Loucy (cell line): ENCODE data around the gene ARHGEF12.

Experiments used
- H2AFZ ChIP-seq: fragments of 200-600 bp; sonication (generic); 2 replicates; pipeline ENCODE4 v1.6.0; 2016; ENCODE audit warnings: antibody characterized with exemption, mild to moderate bottlenecking, low read length, moderate library complexity
- H3F3A ChIP-seq: fragments of 200-600 bp; 2 replicates; pipeline ENCODE4 v1.6.0; 2016; ENCODE audit warnings: antibody characterized with exemption, low read depth, mild to moderate bottlenecking
- H3K27me3 ChIP-seq: fragments of 200-600 bp; sonication (generic); 2 replicates; pipeline ENCODE4 v1.6.1; 2014; ENCODE audit warnings: low read length, mild to moderate bottlenecking; ENCODE audit not compliant: insufficient read depth, poor library complexity, severe bottlenecking
- H3K36me3 ChIP-seq: fragments of 200-600 bp; sonication (generic); 2 replicates; pipeline ENCODE4 v1.6.1; 2016; ENCODE audit warnings: low read length; ENCODE audit not compliant: insufficient read depth
- H3K4me1 ChIP-seq: fragments of 200-600 bp; sonication (generic); 2 replicates; pipeline ENCODE4 v1.5.1; 2014; ENCODE audit warnings: low read length, mild to moderate bottlenecking; ENCODE audit not compliant: insufficient read depth, poor library complexity, severe bottlenecking
- H3K4me2 ChIP-seq: fragments of 200-600 bp; sonication (generic); 2 replicates; pipeline ENCODE4 v1.6.0; 2014; ENCODE audit warnings: antibody characterized with exemption, low read length, low read depth, mild to moderate bottlenecking; ENCODE audit not compliant: poor library complexity, severe bottlenecking
- H3K4me3 ChIP-seq: fragments of 200-600 bp; sonication (generic); 2 replicates; pipeline ENCODE4 v1.5.1; 2014; ENCODE audit warnings: low read length, mild to moderate bottlenecking, mixed read lengths; ENCODE audit not compliant: poor library complexity, severe bottlenecking
- H3K79me2 ChIP-seq: fragments of 200-600 bp; sonication (generic); 2 replicates; pipeline ENCODE4 v1.6.1; 2014; ENCODE audit warnings: low read length; ENCODE audit not compliant: insufficient read depth
- H3K9ac ChIP-seq: fragments of 200-600 bp; sonication (generic); 2 replicates; pipeline ENCODE4 v1.6.0; 2014; ENCODE audit warnings: mild to moderate bottlenecking, low read depth, low read length, moderate library complexity; ENCODE audit not compliant: poor library complexity, severe bottlenecking
- H3K9me2 ChIP-seq: fragments of 200-600 bp; sonication (generic); replicated peaks from 2 replicates; pipeline ENCODE4 v1.6.1; 2016; ENCODE audit warnings: low read depth, low read length, mixed read lengths
- H3K9me3 ChIP-seq: fragments of 200-600 bp; sonication (generic); 2 replicates; pipeline ENCODE4 v1.6.1; 2014; ENCODE audit warnings: mild to moderate bottlenecking, antibody characterized with exemption, low read length, low read depth; ENCODE audit not compliant: insufficient read depth
- H4K20me1 ChIP-seq: fragments of 200-600 bp; sonication (generic); 2 replicates; pipeline ENCODE4 v1.6.0; 2014; ENCODE audit warnings: antibody characterized with exemption, low read length, mild to moderate bottlenecking; ENCODE audit not compliant: insufficient read depth, poor library complexity, severe bottlenecking
- CTCF ChIP-seq: fragments of 200-600 bp; sonication (generic); conservative IDR thresholded peaks from 2 replicates; pipeline ENCODE4 v1.5.1; 2014; ENCODE audit warnings: mild to moderate bottlenecking, antibody characterized with exemption, low read length
- EZH2phosphoT487 ChIP-seq: fragments of 200-600 bp; IDR thresholded peaks from 2 replicates; pipeline ENCODE4 v1.6.1; 2018; ENCODE audit warnings: antibody characterized with exemption, mild to moderate bottlenecking, moderate library complexity, borderline replicate concordance

The ARHGEF12 gene

GRCh38 chr11:120326228-120326627, 10.0 kb upstream of the ARHGEF12 start:
- H3K9ac ChIP-seq = no peak overlapping the region
- H3K9me2 ChIP-seq = no peaks in the 10 kb centered on the region
- no peaks in the 10 kb centered on the region for H3F3A ChIP-seq
- H3K27me3 ChIP-seq = peaks cover 15% of the 10 kb centered on the region
- TF ChIP-seq EZH2phosphoT487 = no peak
- TF ChIP-seq CTCF = no peak
- no peak overlapping the region for H2AFZ ChIP-seq
- H3K36me3 ChIP-seq = no peaks in the 10 kb centered on the region
- H3K4me2 ChIP-seq = peak overlapping the region; percentile 18
- H3K79me2 ChIP-seq = no peaks in the 10 kb centered on the region
- H4K20me1 ChIP-seq = no peaks in the 10 kb centered on the region
- H3K4me3 ChIP-seq = no peak overlapping the region
- no peaks in the 10 kb centered on the region for H3K9me3 ChIP-seq
- peaks cover 9% of the 10 kb centered on the region for H3K4me1 ChIP-seq

DNA sequence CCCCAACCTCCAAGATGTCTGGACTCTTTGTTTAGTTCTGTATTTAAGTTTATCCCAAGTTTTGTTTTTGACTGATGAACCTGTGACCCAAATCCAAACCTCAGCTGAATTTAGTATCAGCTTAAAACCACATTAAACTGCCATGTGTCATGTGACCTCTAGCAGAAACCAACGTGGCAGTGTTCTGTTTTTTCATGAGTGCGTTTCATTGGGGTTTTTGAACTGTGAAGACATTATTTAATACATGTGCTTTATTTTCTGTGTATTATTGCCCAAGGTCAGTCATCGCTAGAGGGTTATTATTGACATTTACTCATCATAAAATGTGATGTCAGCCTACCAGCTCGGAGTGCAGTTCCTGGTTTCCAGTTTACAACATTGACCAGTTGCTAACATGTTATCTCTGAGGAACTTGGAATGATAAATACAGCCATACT, 9.3 kb upstream of the ARHGEF12 start:
- Histone ChIP-seq H3K4me3 (no peak overlapping the region), H4K20me1 (no peaks in the 10 kb centered on the region), H3K36me3 (no peaks in the 10 kb centered on the region), H3K79me2 (no peaks in the 10 kb centered on the region), H3K4me1 (peaks cover 9% of the 10 kb centered on the region), H3K9ac (no peak overlapping the region), H3F3A (no peaks in the 10 kb centered on the region), H3K4me2 (peak overlapping the region; percentile 18), H3K9me3 (no peaks in the 10 kb centered on the region), H3K27me3 (peaks cover 21% of the 10 kb centered on the region), H3K9me2 (no peaks in the 10 kb centered on the region), H2AFZ (no peak overlapping the region)
- TF ChIP-seq CTCF (no peak), EZH2phosphoT487 (no peak)

DNA sequence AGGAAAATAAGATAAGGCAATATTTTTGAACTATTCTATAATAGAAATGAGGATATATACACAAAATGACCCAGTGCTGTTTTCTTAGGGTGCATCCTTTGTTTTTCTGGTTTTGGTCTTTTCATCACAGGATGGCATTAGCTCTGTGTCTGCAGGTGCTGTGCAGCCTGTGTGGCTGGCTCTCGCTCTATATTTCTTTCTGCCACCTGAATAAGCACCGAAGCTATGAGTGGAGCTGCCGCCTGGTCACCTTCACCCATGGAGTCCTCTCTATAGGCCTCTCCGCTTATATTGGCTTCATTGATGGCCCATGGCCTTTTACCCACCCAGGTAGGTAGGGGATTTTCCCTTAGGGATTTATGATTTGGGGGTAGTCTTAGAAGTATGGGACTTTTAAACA, 8.9 kb upstream of the ARHGEF12 start:
- TF ChIP-seq EZH2phosphoT487 = no peak
- Histone ChIP-seq H4K20me1 (no peaks in the 10 kb centered on the region), H3K4me2 (peak overlapping the region; percentile 18), H3K4me1 (peaks cover 9% of the 10 kb centered on the region), H3F3A (no peaks in the 10 kb centered on the region), H3K9me2 (no peaks in the 10 kb centered on the region), H2AFZ (no peak overlapping the region), H3K9ac (no peak overlapping the region), H3K79me2 (no peaks in the 10 kb centered on the region), H3K27me3 (peaks cover 23% of the 10 kb centered on the region), H3K4me3 (no peak overlapping the region), H3K9me3 (no peaks in the 10 kb centered on the region), H3K36me3 (no peaks in the 10 kb centered on the region)

GRCh38 chr11:120329556-120329955, 6.7 kb upstream of the ARHGEF12 start:
- no peaks in the 10 kb centered on the region for H3K9me2 ChIP-seq
- H3K27me3 ChIP-seq = peaks cover 18% of the 10 kb centered on the region
- no peak overlapping the region for H3K4me2 ChIP-seq
- no peak overlapping the region for H2AFZ ChIP-seq
- H3K9ac ChIP-seq = no peak overlapping the region
- no peak overlapping the region for H3K4me3 ChIP-seq
- TF ChIP-seq CTCF (no peak), EZH2phosphoT487 (no peak)
- H3K4me1 ChIP-seq = peaks cover 9% of the 10 kb centered on the region
- H4K20me1 ChIP-seq = no peaks in the 10 kb centered on the region
- H3K9me3 ChIP-seq = no peaks in the 10 kb centered on the region
- no peaks in the 10 kb centered on the region for H3F3A ChIP-seq
- H3K79me2 ChIP-seq = no peaks in the 10 kb centered on the region
- no peaks in the 10 kb centered on the region for H3K36me3 ChIP-seq
